ENCODE measurements around the gene BTG1. TPM values are rescaled to one million over a fixed set of nuclear protein-coding genes. Genes with fewer than 3 reads are reported as not detected.
A peak's percentile ranks its signal among the peaks of the same experiment; 100 is the strongest.

The BTG1 gene
- total and polyA plus RNA-seq, 9 of the 15 experiments (the other 6 are each of a cell fraction or from before 2014, with no cell fraction given) = 3.7 to 28.6 (median 7.4) TPM

DNA sequence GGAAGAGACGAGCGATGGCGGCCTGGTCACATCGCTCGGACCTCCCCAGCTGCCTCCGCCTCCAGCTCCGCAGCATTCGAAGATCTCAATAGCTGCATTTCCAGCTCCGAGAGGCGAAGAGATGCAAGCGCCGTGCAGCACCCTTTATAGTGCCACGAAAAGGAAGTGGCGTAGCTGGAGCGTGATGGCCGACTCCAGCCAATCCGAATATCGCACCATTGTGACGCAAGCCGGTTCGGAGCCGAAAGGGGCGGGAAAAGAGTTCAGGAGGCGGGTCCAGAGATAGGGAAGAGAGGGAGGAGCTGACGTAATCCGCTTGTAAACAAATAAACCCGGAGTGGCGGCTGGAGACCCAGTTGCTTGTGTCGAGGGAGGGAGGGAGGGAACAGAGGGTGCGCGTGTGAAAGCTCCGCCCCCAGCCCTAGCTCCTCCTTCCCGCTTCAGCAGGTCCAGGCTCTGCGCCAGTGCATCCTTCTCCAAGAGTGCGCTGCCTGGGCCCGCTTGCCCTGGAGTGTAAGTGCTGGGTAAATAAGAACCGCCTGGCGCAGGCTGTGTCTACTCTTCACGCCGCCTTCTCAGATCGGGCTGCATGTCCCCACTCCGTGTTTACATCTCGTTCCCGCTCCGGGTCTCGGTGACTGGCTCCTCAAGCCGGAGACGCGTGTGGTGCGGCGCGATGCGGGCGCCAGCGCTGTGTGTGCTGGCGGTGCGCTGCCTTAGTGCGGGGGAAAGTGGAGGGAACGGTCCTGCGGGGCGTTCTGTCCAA, at the start of gene BTG1 (continued):
- TF ChIP-seq, protein P1, sequence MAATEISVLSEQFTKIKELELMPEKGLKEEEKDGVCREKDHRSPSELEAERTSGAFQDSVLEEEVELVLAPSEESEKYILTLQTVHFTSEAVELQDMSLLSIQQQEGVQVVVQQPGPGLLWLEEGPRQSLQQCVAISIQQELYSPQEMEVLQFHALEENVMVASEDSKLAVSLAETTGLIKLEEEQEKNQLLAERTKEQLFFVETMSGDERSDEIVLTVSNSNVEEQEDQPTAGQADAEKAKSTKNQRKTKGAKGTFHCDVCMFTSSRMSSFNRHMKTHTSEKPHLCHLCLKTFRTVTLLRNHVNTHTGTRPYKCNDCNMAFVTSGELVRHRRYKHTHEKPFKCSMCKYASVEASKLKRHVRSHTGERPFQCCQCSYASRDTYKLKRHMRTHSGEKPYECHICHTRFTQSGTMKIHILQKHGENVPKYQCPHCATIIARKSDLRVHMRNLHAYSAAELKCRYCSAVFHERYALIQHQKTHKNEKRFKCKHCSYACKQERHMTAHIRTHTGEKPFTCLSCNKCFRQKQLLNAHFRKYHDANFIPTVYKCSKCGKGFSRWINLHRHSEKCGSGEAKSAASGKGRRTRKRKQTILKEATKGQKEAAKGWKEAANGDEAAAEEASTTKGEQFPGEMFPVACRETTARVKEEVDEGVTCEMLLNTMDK (IDR thresholded peaks at IDR 0.05; ENCODE audit: borderline replicate concordance, insufficient read depth, low read depth, low read length, poor library complexity, severe bottlenecking) = no peak
- peak; percentile 57 for TF ChIP-seq CCNT2 (IDR thresholded peaks at IDR 0.05; ENCODE audit: borderline replicate concordance, extremely low read depth, insufficient read length, low read depth, low read length)
- TF ChIP-seq, protein P2, sequence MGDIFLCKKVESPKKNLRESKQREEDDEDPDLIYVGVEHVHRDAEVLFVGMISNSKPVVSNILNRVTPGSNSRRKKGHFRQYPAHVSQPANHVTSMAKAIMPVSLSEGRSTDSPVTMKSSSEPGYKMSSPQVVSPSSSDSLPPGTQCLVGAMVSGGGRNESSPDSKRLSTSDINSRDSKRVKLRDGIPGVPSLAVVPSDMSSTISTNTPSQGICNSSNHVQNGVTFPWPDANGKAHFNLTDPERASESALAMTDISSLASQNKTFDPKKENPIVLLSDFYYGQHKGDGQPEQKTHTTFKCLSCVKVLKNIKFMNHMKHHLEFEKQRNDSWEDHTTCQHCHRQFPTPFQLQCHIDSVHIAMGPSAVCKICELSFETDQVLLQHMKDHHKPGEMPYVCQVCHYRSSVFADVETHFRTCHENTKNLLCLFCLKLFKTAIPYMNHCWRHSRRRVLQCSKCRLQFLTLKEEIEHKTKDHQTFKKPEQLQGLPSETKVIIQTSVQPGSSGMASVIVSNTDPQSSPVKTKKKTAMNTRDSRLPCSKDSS (IDR thresholded peaks at IDR 0.05; ENCODE audit: low read depth, partially characterized antibody) = no peak

DNA sequence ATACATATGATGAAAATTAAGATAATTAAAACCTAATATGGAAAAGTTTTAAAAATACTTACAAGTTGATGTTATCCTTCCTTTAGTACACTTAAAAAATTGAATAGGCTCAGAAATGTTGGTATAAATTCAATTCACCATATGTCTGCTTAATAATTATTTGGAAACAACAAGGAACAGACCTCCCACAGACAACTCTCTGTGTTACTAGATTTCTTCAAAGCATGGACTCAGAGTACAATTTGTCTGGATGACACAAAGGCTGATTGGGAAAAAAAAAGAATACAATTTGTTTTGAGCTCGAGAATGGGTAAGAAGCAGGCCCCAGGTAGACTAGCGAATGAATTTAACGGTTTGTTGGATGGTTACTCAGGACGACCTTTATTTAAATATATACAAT, 48.9 kb upstream of the BTG1 start:
- DNase-seq (ENCODE audit: extremely low read depth in 1 of 4, low spot score in 3 of 4) (no peak), ATAC-seq (no peak), FAIRE-seq (no peak)
- no peak for TF ChIP-seq ZFP36 (IDR thresholded peaks at IDR 0.05; ENCODE audit: low read depth, low read length, partially characterized antibody)
- no peak for TF ChIP-seq ZNF586 (CRISPR knock-in tag; conservative IDR thresholded peaks at IDR 0.05)
- TF ChIP-seq ZNF239 (CRISPR knock-in tag; IDR thresholded peaks at IDR 0.05) = no peak
- TF ChIP-seq ZNF444 (CRISPR knock-in tag; IDR thresholded peaks at IDR 0.05) = no peak
- no peak for TF ChIP-seq HDAC2 (IDR thresholded peaks at IDR 0.05)
- TF ChIP-seq, protein P3, sequence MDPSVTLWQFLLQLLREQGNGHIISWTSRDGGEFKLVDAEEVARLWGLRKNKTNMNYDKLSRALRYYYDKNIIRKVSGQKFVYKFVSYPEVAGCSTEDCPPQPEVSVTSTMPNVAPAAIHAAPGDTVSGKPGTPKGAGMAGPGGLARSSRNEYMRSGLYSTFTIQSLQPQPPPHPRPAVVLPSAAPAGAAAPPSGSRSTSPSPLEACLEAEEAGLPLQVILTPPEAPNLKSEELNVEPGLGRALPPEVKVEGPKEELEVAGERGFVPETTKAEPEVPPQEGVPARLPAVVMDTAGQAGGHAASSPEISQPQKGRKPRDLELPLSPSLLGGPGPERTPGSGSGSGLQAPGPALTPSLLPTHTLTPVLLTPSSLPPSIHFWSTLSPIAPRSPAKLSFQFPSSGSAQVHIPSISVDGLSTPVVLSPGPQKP (CRISPR knock-in tag; IDR thresholded peaks at IDR 0.05) = no peak
- no peak for TF ChIP-seq ZNF124 (CRISPR knock-in tag; IDR thresholded peaks at IDR 0.05)
- no peak for TF ChIP-seq XRCC5 (IDR thresholded peaks at IDR 0.05; ENCODE audit: low read depth, low read length)
- TF ChIP-seq MTF1 (CRISPR knock-in tag; IDR thresholded peaks at IDR 0.05; ENCODE audit: borderline replicate concordance) = no peak
- TF ChIP-seq, protein P4, sequence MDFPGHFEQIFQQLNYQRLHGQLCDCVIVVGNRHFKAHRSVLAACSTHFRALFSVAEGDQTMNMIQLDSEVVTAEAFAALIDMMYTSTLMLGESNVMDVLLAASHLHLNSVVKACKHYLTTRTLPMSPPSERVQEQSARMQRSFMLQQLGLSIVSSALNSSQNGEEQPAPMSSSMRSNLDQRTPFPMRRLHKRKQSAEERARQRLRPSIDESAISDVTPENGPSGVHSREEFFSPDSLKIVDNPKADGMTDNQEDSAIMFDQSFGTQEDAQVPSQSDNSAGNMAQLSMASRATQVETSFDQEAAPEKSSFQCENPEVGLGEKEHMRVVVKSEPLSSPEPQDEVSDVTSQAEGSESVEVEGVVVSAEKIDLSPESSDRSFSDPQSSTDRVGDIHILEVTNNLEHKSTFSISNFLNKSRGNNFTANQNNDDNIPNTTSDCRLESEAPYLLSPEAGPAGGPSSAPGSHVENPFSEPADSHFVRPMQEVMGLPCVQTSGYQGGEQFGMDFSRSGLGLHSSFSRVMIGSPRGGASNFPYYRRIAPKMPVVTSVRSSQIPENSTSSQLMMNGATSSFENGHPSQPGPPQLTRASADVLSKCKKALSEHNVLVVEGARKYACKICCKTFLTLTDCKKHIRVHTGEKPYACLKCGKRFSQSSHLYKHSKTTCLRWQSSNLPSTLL (IDR thresholded peaks at IDR 0.05) = no peak
- Histone ChIP-seq H4K20me1 (replicated peaks; ENCODE audit: control insufficient read depth, insufficient read depth, low read length) (no peaks in the 10 kb centered on the region), H3K4me2 (ENCODE audit: insufficient read depth, low read length) (no peak overlapping the region), H2AFZ (ENCODE audit: low read depth, low read length) (no peak overlapping the region), H3K27ac (ENCODE audit: extremely low read depth, low read depth, low read length) (no peak overlapping the region), H3K36me3 (ENCODE audit: control insufficient read depth, insufficient read depth, low read length) (no peaks in the 10 kb centered on the region), H3K79me2 (ENCODE audit: control insufficient read depth, insufficient read depth, low read length) (no peaks in the 10 kb centered on the region), H3K27me3 (ENCODE audit: control insufficient read depth in 2 of 2, insufficient read depth in 2 of 2, low read length in 2 of 2) (no peaks in the 10 kb centered on the region), H3K4me1 (replicated peaks in 1 of 2; ENCODE audit: control insufficient read depth in 2 of 2, insufficient read depth in 2 of 2, low read length in 2 of 2) (no peaks in the 10 kb centered on the region), H3K9me1 (ENCODE audit: control insufficient read depth, insufficient read depth, low read length) (no peaks in the 10 kb centered on the region), H3K4me3 (no peak overlapping the region), H3K9me3 (replicated peaks; ENCODE audit: control insufficient read depth, insufficient read depth, low read depth, low read length) (0 out of 2 replicates have a peak, but pooled peaks cover 4% of the 10 kb centered on the region), H3K9ac (ENCODE audit: insufficient read depth in 1 of 2, low read depth in 2 of 2, low read length in 2 of 2) (no peak overlapping the region)
- intact Hi-C loops (cut with micrococcal nuclease) (no loop called here), in situ Hi-C loops (cut with MboI) (no loop called here)
- ChIA-PET CTCF (ENCODE audit: low intra/inter-chr PET ratio) (no interaction called here), POLR2A (no interaction called here)
- WGBS (ENCODE audit: insufficient coverage, low coverage, missing lambda C conversion rate) = 53% methylated on average over 4 of the region's 4 CpGs
- no TSS peak for BruUV-seq (replicated peaks)

Data from K562 (cell line).